Measurements from ENCODE around the gene LMO4.

- TF ChIP-seq CTCF (IDR thresholded peaks at IDR 0.05; ENCODE audit: insufficient read depth, low read depth, low read length) (no peak), EZH2 (IDR thresholded peaks at IDR 0.05; ENCODE audit: insufficient read depth, low read length) (no peak)
Measured at GRCh38 chr1:87344231-87344630, 15.6 kb downstream of the LMO4 start.
